Body of pancreas (tissue), 4 donors: ENCODE data around the gene TBRG1.

ENCODE experiments used
- CTCF ChIP-seq, 7 experiments: fragments of 450-650 bp in 4 of 7; fragments of 200-600 bp in 3 of 7; sonication (generic) in 3 of 7; IDR thresholded peaks; one replicate each; pipeline ENCODE4 v1.5.1; 2016 to 2019; ENCODE audit warnings: antibody characterized with exemption in 7 of 7
- POLR2A ChIP-seq, 3 donors: fragments of 450-650 bp; IDR thresholded peaks; one replicate each; pipeline ENCODE4 v1.6.1; 2016; ENCODE audit warnings: antibody characterized with exemption in 3 of 3, mild to moderate bottlenecking in 2 of 3

GRCh38 chr11:124618863-124619262 is 3.8 kb upstream of the TBRG1 start:
- TF ChIP-seq CTCF (IDR thresholded peaks at IDR 0.05) (no peak), POLR2A (IDR thresholded peaks at IDR 0.05) (no peak)
